Neuronal stem cell (in vitro differentiated cells): Measurements from ENCODE around the gene FCHSD2.

Experiments
- DNase-seq: peaks from one replicate; pipeline ENCODE4 v3.0.0-alpha.2; 2013; ENCODE audit warnings: low spot score
- H2AFZ ChIP-seq: one replicate; pipeline ENCODE4 v1.6.1; 2013; ENCODE audit warnings: mild to moderate bottlenecking, low read length, inconsistent platforms
- H2AK5ac ChIP-seq: 2 replicates; pipeline ENCODE4 v1.6.1; 2013; ENCODE audit warnings: low read depth, mild to moderate bottlenecking, inconsistent platforms, low read length, moderate library complexity, mixed read lengths
- H2BK120ac ChIP-seq: 2 replicates; pipeline ENCODE4 v1.6.1; 2013; ENCODE audit warnings: low read depth, mild to moderate bottlenecking, inconsistent platforms, low read length, moderate library complexity, mixed read lengths
- H2BK12ac ChIP-seq: one replicate; pipeline ENCODE4 v1.6.1; 2013; ENCODE audit warnings: low read length, inconsistent platforms
- H2BK15ac ChIP-seq: 2 replicates; pipeline ENCODE4 v1.6.1; 2013; ENCODE audit warnings: mild to moderate bottlenecking, low read length, inconsistent platforms, mixed read lengths
- H2BK5ac ChIP-seq: one replicate; pipeline ENCODE4 v1.6.1; 2013; ENCODE audit warnings: inconsistent platforms, mild to moderate bottlenecking, low read length, moderate library complexity
- H3K14ac ChIP-seq: one replicate; pipeline ENCODE4 v1.6.1; 2013; ENCODE audit warnings: low read length, inconsistent platforms
- H3K18ac ChIP-seq: 2 replicates; pipeline ENCODE4 v1.6.1; 2013; ENCODE audit warnings: low read length, inconsistent platforms
- H3K23ac ChIP-seq: 2 replicates; pipeline ENCODE4 v1.6.1; 2013; ENCODE audit warnings: low read depth, mild to moderate bottlenecking, mixed read lengths, low read length, inconsistent platforms; ENCODE audit not compliant: poor library complexity
- H3K27ac ChIP-seq: replicated peaks from 3 replicates; pipeline ENCODE4 v1.5.1; 2013; ENCODE audit warnings: low read length, inconsistent platforms
- H3K27me3 ChIP-seq, 3 experiments: 2 replicates each; pipeline ENCODE4 v1.6.1; 2013; ENCODE audit warnings: low read length in 3 of 3, mild to moderate bottlenecking in 2 of 3, inconsistent platforms in 1 of 3, low read depth in 1 of 3, mixed read lengths in 1 of 3, moderate library complexity in 1 of 3; ENCODE audit not compliant: control insufficient read depth in 3 of 3, insufficient read depth in 3 of 3
- H3K36me3 ChIP-seq, 2 donors: replicated peaks in 1 of 2; 2 replicates each; pipeline ENCODE4 v1.6.1; 2013; ENCODE audit warnings: low read length in 2 of 2; ENCODE audit not compliant: control insufficient read depth in 2 of 2, insufficient read depth in 2 of 2
- H3K4ac ChIP-seq: 2 replicates; pipeline ENCODE4 v1.6.1; 2013; ENCODE audit warnings: inconsistent platforms, mild to moderate bottlenecking, low read length, moderate library complexity
- H3K4me1 ChIP-seq, 2 donors: 1 replicate in 1 of 2; 2 replicates in 1 of 2; pipeline ENCODE4 v1.6.1; 2013; ENCODE audit warnings: low read length in 2 of 2, low read depth in 1 of 2; ENCODE audit not compliant: control insufficient read depth in 2 of 2, insufficient read depth in 1 of 2
- H3K4me2 ChIP-seq: one replicate; pipeline ENCODE4 v1.6.1; 2013; ENCODE audit warnings: mild to moderate bottlenecking, low read length, inconsistent platforms; ENCODE audit not compliant: insufficient read depth, poor library complexity, severe bottlenecking
- H3K4me3 ChIP-seq, 2 donors: 2 replicates each; pipeline ENCODE4 v1.5.1; 2013; ENCODE audit warnings: low read length in 2 of 2, mild to moderate bottlenecking in 2 of 2, inconsistent platforms in 1 of 2, moderate library complexity in 1 of 2
- H3K79me1 ChIP-seq: one replicate; pipeline ENCODE4 v1.6.1; 2013; ENCODE audit warnings: low read depth, mild to moderate bottlenecking, inconsistent platforms, low read length, moderate library complexity
- H3K9ac ChIP-seq: one replicate; pipeline ENCODE4 v1.6.1; 2013; ENCODE audit warnings: mild to moderate bottlenecking, low read depth, low read length, inconsistent platforms; ENCODE audit not compliant: poor library complexity
- H3K9me3 ChIP-seq, 2 donors: replicated peaks in 1 of 2; 2 replicates each; pipeline versions ENCODE3 to v1.6.1; 2013; ENCODE audit warnings: low read length in 2 of 2, mild to moderate bottlenecking in 2 of 2, inconsistent platforms in 1 of 2, low read depth in 1 of 2, mixed read lengths in 1 of 2, moderate library complexity in 1 of 2; ENCODE audit not compliant: control insufficient read depth in 2 of 2, insufficient read depth in 1 of 2
- H4K8ac ChIP-seq: one replicate; pipeline ENCODE4 v1.6.1; 2013; ENCODE audit warnings: low read depth, mild to moderate bottlenecking, inconsistent platforms, low read length, moderate library complexity
- H4K91ac ChIP-seq: one replicate; pipeline ENCODE4 v1.6.1; 2013; ENCODE audit warnings: low read length, low read depth, mild to moderate bottlenecking, inconsistent platforms; ENCODE audit not compliant: poor library complexity
- WGBS, 2 donors: extraction: QIAGEN DNeasy Blood & Tissue Kit; methylation state at CpG; one replicate each; pipeline ENCODE4 v1.1.7; 2013; ENCODE audit warnings: missing lambda C conversion rate in 2 of 2, mixed read lengths in 1 of 2; ENCODE audit not compliant: insufficient read length in 2 of 2, insufficient replicate concordance in 1 of 2; ENCODE audit errors: extremely low coverage in 2 of 2; 5-methylcytosine and 5-hydroxymethylcytosine counted together

FCHSD2 gene

GRCh38 chr11:72863916-72864315, 278.2 kb downstream of the FCHSD2 start:
- Histone ChIP-seq H2AK5ac (no peak overlapping the region), H3K79me1 (no peaks in the 10 kb centered on the region), H3K9me3 (no peaks in the 10 kb centered on the region), H3K4me3 (no peak overlapping the region), H3K4me2 (no peak overlapping the region), H2BK5ac (no peak overlapping the region), H2BK12ac (no peak overlapping the region), H4K91ac (no peak overlapping the region), H3K27ac (no peak overlapping the region), H3K4ac (no peak overlapping the region), H3K27me3 (no peaks in the 10 kb centered on the region), H2AFZ (no peak overlapping the region), H3K9ac (no peak overlapping the region), H3K18ac (no peak overlapping the region), H3K23ac (no peak overlapping the region), H2BK120ac (no peak overlapping the region), H3K14ac (no peak overlapping the region), H4K8ac (no peak overlapping the region), H2BK15ac (no peak overlapping the region), H3K36me3 (peaks cover 1 to 20% of the 10 kb centered on the region in 2 donors), H3K4me1 (no peaks in the 10 kb centered on the region)
- DNase-seq: no peak
- WGBS, 2 donors: no CpG with 5 or more reads among the region's 1 CpG

GRCh38 chr11:72863091-72863490, 279.0 kb downstream of the FCHSD2 start:
- Histone ChIP-seq H3K4me1 (no peaks in the 10 kb centered on the region), H4K8ac (no peak overlapping the region), H2BK5ac (no peak overlapping the region), H2BK120ac (no peak overlapping the region), H3K23ac (no peak overlapping the region), H3K4me2 (no peak overlapping the region), H3K18ac (no peak overlapping the region), H2AFZ (no peak overlapping the region), H3K79me1 (no peaks in the 10 kb centered on the region), H2BK12ac (no peak overlapping the region), H3K14ac (no peak overlapping the region), H3K4me3 (no peak overlapping the region), H2BK15ac (no peak overlapping the region), H3K27ac (no peak overlapping the region), H3K27me3 (no peaks in the 10 kb centered on the region), H3K9me3 (no peaks in the 10 kb centered on the region), H3K36me3 (peaks cover 1 to 17% of the 10 kb centered on the region in 2 donors), H3K9ac (no peak overlapping the region), H3K4ac (no peak overlapping the region), H4K91ac (no peak overlapping the region), H2AK5ac (no peak overlapping the region)
- no CpG with 5 or more reads among the region's 1 CpG for WGBS, 2 donors
- no peak for DNase-seq

GRCh38 chr11:72860592-72860991, 281.5 kb downstream of the FCHSD2 start:
- Histone ChIP-seq H2AK5ac (no peak overlapping the region), H3K23ac (no peak overlapping the region)
- DNase-seq: no peak

GRCh38 chr11:72860010-72860409, 282.1 kb downstream of the FCHSD2 start:
- Histone ChIP-seq H3K4ac (no peak overlapping the region), H4K8ac (no peak overlapping the region), H3K27me3 (no peaks in the 10 kb centered on the region), H2AK5ac (no peak overlapping the region), H3K23ac (no peak overlapping the region), H2BK5ac (no peak overlapping the region), H3K18ac (no peak overlapping the region), H2BK15ac (no peak overlapping the region), H2AFZ (no peak overlapping the region), H3K4me3 (no peak overlapping the region), H3K27ac (no peak overlapping the region), H3K4me1 (no peaks in the 10 kb centered on the region), H3K9me3 (no peaks in the 10 kb centered on the region), H2BK120ac (no peak overlapping the region), H3K14ac (no peak overlapping the region), H3K4me2 (no peak overlapping the region), H3K36me3 (no peaks in the 10 kb centered on the region), H3K9ac (no peak overlapping the region), H4K91ac (no peak overlapping the region), H2BK12ac (no peak overlapping the region), H3K79me1 (no peaks in the 10 kb centered on the region)
- no CpG with 5 or more reads among the region's 4 CpGs for WGBS, 2 donors
- DNase-seq: no peak

More at GRCh38 chr11:72860592-72860991, 281.5 kb downstream of the FCHSD2 start:
- H4K8ac ChIP-seq: no peak overlapping the region
- no peaks in the 10 kb centered on the region for H3K36me3 ChIP-seq
- H3K4me2 ChIP-seq: no peak overlapping the region
- no peaks in the 10 kb centered on the region for H3K4me1 ChIP-seq
- H3K27ac ChIP-seq: no peak overlapping the region
- H2BK5ac ChIP-seq: no peak overlapping the region
- no peak overlapping the region for H2BK15ac ChIP-seq
- no peaks in the 10 kb centered on the region for H3K79me1 ChIP-seq
- H2BK12ac ChIP-seq: no peak overlapping the region
- no peaks in the 10 kb centered on the region for H3K9me3 ChIP-seq
- H3K4ac ChIP-seq: no peak overlapping the region
- H3K4me3 ChIP-seq: no peak overlapping the region
- no peak overlapping the region for H2BK120ac ChIP-seq
- WGBS, 2 donors: no CpG with 5 or more reads among the region's 4 CpGs
- H3K18ac ChIP-seq: no peak overlapping the region
- H4K91ac ChIP-seq: no peak overlapping the region
- H3K9ac ChIP-seq: no peak overlapping the region
- H2AFZ ChIP-seq: no peak overlapping the region
- no peak overlapping the region for H3K14ac ChIP-seq
- no peaks in the 10 kb centered on the region for H3K27me3 ChIP-seq
